PC-3 (cell line): ENCODE measurements around the gene ZNF679.

ENCODE experiments used
- EZH2 ChIP-seq: fragments of 300-600 bp; sonication (generic); IDR thresholded peaks from one replicate; pipeline ENCODE4 v1.6.1; 2017; ENCODE audit warnings: antibody characterized with exemption, mild to moderate bottlenecking, low read length; ENCODE audit not compliant: unreplicated experiment
- EZH2phosphoT487 ChIP-seq: fragments of 300-600 bp; sonication (generic); IDR thresholded peaks from 2 replicates; pipeline ENCODE4 v1.6.1; 2018; ENCODE audit warnings: mild to moderate bottlenecking, antibody characterized with exemption, low read length, borderline replicate concordance
- TF ChIP-seq, protein P1 (sequence below): fragments of 300-600 bp; sonication (generic); conservative IDR thresholded peaks from 2 replicates; pipeline ENCODE4 v1.5.1; 2017; ENCODE audit warnings: antibody characterized with exemption, low read depth, mild to moderate bottlenecking, low read length

- TF ChIP-seq, protein P1, sequence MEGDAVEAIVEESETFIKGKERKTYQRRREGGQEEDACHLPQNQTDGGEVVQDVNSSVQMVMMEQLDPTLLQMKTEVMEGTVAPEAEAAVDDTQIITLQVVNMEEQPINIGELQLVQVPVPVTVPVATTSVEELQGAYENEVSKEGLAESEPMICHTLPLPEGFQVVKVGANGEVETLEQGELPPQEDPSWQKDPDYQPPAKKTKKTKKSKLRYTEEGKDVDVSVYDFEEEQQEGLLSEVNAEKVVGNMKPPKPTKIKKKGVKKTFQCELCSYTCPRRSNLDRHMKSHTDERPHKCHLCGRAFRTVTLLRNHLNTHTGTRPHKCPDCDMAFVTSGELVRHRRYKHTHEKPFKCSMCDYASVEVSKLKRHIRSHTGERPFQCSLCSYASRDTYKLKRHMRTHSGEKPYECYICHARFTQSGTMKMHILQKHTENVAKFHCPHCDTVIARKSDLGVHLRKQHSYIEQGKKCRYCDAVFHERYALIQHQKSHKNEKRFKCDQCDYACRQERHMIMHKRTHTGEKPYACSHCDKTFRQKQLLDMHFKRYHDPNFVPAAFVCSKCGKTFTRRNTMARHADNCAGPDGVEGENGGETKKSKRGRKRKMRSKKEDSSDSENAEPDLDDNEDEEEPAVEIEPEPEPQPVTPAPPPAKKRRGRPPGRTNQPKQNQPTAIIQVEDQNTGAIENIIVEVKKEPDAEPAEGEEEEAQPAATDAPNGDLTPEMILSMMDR, result no peak
- no peak for TF ChIP-seq EZH2
- TF ChIP-seq EZH2phosphoT487, result no peak
Measured at GRCh38 chr7:64187408-64187807, 40.9 kb upstream of the ZNF679 start.
